ENCODE measurements around the gene ZNF516.

ZNF516 gene

DNA sequence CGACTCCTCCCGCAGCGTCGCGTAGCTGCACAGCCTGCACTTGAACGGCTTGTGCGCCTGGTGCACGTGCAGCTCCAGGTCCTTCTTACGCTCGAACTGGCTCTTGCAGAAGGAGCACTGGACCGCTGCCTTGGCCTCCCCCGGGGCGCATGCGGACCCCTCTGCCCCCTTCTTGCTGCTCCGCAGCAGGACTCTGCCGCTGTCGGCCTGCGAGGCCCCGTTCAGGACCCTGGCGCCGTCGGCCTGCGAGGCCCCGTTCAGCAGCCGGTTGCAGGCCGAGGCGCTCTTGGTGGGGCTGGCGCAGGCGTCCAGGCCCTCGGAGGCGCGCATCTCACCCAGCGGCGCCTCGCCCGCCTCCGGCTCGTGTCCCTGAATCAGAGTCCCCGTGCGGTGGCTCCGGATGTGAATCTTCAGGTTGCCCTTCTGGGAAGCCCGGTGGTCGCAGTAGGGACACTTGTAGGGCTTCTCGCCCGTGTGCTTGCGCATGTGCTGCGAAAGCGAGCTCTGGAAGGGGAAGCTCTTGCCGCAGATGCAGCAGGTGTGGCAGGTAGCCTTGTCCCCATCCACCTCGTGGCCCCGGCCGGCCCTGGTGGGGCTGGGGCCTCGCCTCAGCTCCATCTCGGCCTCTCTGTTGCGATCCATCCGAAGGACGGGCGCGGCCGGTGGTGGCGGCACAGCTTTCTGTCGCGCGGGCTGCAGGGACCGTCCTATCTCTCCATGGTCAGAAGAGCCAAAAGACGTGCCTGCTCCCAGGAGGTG lies 52.5 kb downstream of the ZNF516 start:
- no peak for DNase-seq

DNA sequence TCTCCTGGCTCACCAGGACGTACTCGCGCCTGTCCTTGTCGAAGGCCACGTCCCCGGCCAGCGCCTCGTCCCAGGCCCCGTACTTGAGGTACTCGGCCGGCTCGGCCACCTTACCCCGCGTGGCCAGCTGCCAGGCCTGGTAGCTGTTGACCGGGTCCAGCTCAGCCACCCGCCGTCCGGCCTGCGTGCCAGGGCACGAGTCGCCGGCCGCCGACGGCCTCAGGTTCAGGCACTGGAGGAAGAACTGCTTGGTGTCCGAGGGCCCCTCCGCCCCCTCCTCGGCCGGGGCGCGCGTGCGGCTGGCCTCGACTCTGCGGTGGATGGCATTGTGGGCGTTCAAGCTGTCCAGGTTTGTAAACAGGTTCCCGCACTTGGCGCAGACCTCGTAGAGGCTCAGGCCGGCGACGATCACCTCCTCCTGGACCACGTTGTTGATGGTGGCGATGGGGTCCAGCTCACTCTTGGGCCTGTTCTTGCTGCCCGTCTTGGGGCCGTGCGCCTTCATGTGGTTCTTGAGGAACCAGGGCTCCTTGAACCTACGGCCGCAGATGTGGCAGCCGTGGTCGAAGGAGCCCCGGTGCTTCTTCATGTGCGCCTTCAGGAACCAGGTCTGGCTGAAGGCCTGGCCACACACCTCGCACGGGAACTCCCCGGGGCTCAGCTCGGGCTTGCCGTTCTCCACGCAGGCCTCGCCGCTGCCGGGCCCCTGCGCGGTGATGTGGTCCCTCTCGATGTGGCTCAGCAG lies 53.2 kb downstream of the ZNF516 start:
- no peak for DNase-seq

DNA sequence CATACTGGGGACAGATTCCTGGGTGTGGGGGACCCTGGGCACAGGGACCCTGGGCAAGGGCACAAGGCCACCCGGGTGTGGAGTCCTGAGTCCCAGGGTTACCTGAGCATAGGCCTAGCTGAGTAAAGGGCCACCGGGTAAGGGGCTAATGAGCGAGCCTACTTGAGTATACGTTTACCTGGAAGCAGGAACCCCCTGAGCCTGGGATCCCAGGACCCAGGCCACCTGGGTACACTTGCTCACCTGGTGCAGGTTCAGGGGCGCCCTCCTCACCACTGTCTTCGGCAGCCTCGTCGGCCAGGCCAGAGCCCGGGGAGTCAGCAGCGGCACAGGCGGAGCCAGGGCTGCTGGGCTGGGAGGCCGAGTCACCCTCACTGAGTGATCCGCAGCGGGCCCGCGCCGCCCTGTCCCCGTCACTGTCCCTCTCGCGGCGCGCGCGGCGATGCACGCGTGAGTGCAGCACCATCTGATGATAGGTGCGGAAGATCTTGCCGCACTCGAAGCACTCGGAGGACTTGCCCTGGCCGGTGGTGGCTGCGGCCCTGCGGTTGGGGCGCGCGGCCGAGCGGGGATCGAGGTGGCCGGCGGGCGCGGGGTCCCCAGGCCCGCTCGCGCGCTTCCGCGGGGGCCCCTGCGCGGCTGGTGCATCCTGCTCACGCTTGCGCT lies 53.9 kb downstream of the ZNF516 start:
- no peak for DNase-seq

DNA sequence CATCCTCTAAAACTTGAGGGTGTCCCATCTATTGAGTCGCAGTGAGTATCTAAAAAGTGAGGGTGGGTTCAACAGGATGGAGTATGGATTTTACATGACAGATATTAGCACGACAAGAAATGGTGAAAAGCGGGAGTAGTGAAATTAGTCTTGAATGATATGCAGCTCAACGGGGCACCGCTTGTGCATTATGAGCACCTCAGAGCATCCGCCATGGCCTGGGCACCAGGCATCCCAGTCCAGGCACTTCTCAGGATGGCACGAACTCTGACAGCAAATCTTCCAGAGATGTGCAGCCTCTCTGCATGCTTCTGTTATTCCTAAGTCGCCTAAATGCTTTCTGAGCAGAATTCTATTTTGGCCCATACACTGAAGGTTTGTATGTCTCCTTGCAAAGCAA lies 57.1 kb downstream of the ZNF516 start:
- DNase-seq, result no peak

DNA sequence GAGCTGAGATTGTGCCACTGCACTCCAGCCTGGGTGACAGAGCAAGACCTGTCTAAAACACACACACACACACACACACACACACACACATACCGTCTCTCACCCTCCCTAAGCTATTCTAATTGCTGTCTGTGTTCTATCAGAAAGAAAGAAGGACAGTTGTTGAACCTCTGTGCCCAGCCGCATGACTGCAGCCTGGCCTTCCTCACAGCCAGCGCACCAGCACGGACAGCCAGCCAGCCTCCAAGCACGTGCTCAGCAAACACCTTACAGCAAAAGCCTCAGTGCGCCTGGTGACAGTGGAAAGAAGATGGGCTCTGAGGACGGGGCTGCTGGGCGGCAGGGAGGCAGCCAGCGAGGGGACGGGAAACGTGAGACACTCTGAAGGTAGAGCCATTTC lies 58.0 kb downstream of the ZNF516 start:
- DNase-seq, result no peak

DNA sequence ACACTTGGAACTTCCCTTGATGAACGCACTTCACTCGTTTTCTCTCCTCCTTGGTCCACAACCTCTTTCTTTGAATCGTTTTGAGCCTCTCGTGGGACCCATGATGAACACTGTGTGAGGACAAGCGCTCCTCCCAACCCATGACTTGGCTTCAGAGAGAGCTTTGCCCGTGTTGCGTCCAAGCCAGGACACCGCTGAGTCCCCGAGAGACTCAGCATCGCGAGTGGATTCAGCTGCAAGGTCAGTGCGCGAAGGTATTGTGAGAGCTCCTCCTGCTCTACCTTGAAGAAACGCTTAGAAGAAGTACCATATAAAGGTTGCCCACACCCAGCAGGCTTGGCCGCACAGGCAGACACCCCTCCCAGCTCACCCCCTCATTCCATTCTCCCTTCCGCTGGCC lies 58.7 kb downstream of the ZNF516 start:
- no peak for DNase-seq

DNA sequence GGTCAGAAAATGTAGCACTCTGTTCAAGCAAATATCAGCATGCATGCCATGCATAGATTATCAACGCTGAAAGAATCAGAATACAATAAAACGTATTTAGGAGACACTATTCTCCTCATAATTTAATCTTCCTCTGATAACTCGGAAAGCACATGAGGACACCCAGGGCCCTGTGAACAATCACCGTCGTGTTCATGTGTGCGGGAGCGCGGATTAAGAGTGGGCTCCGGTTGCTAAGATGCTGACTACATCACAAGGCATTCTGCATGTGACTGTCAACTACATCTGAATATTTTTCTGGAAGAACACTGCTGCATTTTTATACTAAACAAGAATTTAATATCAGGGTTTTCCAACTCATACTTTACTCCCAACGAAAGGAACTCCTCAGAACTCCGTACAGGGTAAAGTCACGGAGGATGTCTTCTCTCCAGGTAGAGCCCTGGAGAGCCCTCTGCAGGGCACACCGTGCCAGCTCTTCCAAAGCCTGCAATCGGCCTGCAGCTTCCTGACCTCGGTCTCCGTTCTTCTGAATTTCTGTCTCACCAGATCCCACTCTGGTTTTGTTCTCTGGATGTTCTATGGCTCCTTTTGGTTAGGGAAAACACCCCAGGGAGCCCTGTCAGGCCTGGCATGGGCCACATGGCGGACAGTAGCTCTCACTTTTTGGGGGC lies 59.6 kb downstream of the ZNF516 start:
- DNase-seq, result peak in 1 of 51 donors; percentile 45

DNA sequence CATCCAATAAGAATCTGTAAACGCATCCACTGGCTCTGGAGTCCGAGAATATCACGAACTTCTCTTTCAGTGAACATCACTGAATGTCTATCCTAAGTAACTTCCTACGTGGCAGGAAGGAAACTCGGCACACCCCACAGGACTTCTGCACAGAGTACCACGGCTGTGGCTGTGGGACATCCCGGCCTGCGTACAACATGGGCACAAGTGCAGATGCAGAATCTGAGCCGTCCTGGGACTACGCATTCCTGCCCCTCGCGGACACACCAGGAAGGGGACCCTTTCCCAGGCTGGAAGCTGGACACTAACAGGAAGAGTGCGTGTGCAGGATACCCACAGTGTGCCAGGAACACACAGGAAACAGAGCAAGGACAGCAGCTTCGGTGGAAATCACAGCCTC lies 60.6 kb downstream of the ZNF516 start:
- no peak for DNase-seq

DNA sequence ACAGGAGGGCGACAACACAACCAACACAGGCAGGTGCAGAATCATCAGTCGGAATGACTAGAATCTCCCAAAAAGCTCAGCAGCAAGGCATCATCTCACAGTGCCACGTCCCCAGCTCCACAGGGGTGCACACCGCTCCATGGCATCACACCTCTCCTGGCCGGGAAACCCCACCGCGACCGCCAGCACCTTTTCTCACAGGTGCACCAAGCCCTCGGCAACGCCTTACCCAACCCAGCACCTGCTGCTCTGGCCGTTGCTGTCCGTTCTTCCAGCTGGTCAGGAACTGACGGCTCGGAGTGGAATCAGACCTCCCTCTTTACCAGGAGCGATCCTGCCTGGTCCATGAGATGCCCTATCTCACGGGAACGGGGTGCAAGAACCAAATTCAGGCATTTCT lies 61.3 kb downstream of the ZNF516 start:
- DNase-seq, result no peak

DNA sequence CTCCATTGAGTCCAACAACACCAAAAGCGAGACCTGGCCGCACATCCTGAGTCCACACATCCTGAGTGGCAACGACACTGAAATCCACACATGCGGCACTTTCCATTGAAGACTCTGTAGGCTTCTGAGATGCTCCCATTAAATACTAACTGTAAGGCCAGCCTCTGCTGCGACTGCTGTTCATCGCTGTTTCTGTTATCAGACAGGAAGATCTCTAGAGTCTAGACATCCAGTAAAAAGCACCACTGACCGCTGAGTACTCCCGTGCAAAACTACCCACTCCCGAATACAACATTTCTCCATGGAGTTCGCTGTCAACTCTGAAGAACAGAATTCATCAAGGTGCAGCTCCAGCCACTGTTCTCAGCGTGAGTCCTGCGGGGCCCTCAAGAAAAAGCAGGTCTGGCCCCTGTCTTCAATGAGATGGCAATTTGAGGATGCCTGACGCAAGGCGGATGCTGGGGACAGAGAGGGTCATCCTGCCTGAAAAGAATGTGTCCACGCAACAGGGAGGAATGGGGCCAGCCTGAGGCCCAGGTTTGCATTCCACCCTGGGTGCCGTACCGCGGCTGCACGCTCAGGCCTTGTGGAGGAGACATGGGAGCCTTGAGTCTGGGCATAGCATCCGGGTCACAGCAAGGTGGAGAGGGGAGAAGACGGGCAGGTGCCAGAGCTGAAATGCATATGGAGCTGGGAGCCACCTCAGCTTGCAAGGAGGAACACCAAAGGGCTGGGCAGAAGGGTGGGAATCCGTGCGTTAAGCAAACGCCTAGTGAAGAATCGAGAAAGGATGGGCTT lies 61.9 kb downstream of the ZNF516 start:
- no peak for DNase-seq

DNA sequence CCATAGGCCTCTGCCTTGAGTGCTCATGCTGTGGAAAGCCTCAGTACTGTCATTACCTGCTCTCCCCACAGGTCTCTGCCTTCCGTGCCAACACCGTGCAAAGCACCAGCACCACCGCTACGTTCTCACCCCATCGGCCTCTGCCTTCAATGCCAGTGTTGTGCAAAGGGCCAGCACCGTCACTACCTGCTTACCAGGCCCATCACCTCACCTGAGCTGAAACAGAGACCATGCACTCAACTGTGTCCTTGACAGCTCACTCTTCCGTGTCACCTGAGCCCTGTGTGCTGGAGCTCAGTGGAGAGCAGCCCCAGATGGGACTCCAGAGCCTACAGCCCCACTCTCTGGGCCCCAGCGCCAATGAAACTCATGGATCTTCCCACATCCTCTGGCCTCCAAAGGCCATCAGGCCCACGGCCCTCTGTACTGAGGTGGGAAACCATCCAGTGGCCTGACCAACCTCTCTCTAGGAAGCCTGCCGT lies 62.7 kb downstream of the ZNF516 start:
- DNase-seq, result no peak

DNA sequence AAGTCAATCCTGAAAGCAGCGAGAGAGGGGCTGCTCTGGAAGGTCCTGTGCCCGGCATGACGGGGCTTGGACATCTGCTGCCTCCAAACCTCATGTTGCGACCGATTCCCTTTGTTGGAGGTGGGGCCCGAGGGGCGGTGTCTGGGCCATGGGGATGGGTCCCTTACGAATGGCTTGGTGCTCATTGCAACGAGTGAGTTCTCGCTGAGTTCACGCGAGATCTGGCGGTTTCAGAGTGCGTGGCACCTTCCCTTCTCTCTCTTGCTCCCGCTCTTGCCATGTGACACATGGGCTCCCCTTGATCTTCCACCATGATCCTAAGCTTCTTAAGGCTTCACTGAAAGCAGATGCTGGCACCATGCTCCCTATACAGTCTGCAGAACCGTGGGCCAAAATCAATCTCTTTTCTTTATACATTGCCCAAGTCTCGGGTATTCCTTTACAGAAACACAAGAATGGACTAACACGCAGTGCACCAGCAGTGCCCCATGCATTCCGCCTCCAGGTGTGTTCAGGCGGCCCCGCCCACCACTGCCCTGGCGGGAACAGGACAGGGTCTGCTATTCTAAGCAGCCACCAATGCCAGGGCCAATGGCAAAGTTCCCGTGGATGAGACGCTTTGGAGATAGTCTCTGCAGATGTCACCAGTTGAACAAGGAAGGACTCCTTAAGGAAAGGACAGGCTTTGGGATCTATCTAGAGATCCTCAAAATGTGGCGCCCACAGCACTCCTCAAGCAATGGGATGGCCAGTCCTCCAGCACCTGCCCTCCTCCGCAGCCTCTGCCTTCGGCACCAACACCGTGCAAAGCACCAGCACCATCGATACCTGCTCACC lies 63.4 kb downstream of the ZNF516 start:
- DNase-seq, result no peak

DNA sequence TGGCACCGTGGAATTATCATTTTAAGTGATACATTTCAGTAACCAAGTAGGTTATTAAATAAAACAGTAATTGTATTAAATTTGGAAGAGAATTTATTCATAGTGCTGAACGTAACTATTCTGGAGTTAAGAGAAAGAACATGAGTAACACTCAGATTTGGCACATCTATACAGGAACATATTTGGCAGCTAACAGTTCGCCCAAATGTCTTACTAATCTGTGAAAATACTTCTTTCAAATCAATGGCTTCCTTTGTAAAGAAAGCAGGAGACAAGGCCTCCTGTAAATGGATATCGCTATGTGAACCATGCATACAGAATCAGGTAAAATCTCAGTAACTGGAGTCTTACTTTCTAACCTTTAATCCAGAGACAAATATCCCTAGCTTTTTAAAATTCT lies 64.4 kb downstream of the ZNF516 start:
- DNase-seq, result no peak

DNA sequence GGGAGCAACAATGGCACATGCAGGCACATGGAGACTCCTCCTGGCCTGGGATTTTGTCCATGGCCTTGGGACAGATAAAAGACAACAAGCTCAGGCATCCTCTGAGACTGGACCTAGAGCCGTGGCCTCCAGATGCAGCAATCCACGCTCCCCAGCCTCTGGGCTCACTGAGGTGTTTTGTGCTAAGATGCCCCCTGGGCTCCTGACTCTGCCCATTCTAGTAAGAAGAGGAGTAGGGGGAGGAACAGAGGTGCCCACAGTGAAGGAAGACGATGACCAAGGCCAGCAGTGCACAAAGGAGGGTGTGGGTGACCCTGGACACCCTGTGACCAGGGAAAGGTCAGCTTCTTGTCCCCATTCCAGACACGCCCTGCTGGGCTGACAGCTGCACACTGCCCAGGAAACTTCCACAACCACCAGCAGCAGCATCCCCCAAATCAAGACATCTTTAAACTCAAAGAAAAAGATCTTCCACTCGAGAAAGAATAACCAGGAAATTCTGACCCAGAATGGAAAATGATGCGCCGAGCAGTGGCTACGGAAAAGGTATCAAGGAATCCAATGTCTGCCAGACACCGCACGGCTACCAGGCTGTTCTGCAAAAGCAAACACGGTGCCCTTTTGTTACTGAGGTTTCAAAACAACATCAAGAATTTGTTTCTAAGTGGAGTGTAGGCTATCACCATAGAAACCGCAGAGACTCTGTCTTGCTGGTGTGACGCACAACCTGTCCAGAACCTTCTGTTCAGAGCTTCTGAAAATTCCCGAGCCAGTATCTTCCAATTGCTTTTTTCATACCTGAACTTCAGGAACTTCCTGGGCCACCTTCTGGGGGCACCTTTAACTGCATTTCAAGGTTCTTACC lies 65.5 kb downstream of the ZNF516 start:
- DNase-seq, result peak in 5 of 51 donors; percentile 18 to 51 (median 37)

DNA sequence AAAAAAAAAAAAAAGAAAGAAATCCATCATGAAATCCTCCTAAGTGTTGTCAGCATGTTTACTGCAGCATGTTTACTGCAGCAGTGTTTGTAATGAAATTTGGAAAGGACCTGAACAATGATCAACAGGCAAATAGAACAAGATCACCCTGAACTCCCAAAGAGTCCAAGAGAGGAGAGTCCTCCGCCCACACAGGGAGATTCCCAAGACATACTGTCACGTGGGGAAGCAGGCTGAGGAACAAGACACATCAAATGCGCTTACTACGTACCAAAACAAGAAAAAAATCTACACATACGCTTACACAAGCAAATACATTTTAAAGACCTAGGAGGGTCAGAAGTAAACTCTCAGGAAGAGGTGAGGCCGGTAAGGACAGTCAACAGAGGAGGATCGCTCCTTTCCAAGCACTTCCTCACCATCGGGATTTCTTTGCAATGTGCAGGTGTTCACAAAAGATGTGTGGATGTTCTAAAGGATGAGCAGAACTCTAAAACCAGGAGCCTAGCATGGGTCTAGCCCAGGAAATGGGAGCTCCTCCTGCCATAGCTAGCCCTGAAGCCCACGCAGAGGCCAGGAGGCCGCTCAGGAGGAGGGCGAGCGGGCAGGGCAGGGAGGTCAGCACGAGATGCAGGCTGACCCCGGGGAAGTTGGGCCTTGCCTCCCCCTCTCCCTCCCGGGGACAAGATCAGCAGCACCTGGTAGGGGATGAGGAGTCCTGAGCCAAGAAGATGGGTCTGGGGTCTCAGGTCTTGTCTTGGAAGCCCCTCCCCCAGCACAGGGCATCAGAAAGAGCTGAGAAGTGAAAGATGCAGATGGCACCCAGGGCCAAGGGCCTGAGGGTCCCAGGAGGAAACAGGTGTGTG lies 66.4 kb downstream of the ZNF516 start:
- DNase-seq, result no peak

DNA sequence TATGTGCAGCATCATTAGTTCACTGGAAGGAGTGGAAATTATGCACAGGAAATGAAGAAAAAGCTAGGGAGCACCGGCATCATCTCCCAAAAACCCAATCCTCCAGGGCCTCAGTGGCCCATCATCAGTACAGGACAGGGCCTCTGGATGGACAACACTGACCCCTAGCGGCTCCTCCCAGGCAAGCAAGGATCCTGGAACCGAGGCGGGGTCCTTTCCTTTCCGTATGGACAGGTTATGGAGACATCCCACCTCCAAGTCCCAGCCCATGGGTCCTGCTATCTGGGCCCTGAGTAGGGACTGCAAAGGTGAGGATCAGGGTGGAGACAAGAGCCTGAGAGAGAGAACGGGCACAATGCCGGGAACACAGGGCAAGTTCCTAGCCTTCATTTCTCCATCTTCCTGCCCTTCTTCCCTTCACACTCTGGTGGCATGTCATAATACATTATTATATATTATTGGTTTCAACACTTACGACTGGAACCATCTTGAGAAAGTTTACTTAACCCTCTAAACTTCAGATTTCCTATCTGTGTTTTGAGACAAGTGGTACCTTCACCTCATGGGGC lies 68.2 kb downstream of the ZNF516 start:
- DNase-seq, result peak in 7 of 51 donors; percentile 19 to 36 (median 26)
